NOMO-1 treated with DMSO at 0.1 percent for 48 hours (cell line): ENCODE results near the gene MTFR1L.

ENCODE experiments used
- DNase-seq: peaks from one replicate; lab custom pipeline; 2025; ENCODE audit not compliant: unreplicated experiment; lab: John Stamatoyannopoulos, UW

Gene MTFR1L

DNA sequence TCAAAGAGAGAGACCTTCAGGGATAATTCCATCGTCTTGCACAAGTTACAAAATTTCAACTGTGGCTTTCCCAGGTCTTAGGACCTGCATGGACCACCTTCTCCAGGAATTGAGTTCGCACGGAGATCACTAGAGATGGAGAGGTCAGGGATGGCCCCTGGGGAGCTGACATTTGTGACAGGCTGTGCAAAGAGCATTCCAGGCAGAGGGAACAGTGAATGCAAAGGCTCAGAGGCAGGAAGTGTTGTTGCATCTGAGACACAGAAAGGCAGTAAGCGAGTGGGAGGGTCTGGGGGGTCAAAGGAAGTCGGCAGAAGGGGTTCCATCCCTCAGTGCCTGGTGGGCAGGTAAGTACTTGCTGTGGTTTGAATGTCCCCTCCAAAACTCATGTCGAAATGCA lies 29.3 kb upstream of the MTFR1L start:
- no peak for DNase-seq

DNA sequence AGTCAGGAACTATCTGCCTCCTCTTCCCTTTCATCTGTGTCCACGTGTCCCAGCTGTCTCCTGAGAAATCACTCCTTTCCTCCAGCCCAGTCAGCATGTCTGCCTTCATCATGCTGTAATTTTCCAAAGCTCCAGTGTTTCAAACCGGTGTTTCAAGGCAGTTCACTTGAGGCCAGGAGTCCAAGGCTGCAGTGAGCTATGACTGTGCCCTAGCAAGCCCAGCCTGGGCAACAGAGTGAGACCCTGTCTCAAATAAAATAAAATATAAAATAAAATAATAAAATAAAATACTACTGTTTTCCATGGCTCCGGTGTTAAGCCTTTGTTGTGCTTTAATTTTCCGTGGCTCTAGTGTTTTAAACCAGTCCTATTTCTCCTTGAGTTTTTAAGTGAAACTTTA lies 27.6 kb upstream of the MTFR1L start:
- no peak for DNase-seq

DNA sequence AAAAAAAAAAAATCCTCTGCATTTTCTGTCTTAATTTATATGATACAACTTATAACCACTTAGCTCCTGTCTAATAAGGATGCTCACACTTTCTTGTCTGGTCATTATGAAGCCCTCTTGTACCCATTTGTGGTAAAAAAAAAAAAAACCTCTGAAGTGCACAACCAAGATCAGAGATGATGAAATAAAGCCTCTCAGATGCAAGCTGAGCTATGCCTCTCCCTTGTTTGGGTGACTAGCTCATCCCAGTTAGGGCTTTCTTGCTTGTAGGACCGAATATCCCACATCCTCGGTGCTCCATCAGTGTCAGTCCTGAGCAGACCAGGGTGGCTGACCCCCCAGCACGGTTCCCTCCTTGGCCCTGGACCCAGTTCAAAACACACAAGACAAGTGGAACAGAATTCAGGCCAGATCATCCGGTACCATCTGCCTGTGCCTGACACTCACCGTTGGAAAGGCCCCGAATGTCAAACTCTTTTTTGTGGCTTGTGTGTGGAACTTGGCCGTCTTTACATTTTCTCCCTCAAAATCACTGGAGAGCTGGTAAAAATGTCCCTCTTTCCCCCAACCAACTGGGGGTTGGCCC lies 26.1 kb upstream of the MTFR1L start:
- no peak for DNase-seq

DNA sequence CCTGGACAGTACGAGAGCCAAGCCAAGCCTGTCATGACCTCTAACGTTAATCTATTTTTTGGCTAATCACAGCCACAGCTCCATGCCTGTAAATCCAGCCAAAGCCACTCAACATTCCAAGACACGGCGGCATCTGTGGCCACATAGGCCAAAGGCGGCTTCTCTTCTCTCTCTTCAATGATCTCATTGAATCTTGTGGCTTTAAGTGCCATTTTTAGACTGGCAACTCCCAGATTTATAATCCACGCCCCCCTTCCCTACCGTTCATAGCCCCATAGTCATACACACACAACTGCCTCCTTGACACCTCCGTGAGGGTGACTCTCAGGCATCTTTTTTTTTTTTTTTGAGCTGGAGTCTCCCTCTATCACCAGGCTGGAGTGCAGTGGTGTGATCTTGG lies 25.4 kb upstream of the MTFR1L start:
- no peak for DNase-seq

DNA sequence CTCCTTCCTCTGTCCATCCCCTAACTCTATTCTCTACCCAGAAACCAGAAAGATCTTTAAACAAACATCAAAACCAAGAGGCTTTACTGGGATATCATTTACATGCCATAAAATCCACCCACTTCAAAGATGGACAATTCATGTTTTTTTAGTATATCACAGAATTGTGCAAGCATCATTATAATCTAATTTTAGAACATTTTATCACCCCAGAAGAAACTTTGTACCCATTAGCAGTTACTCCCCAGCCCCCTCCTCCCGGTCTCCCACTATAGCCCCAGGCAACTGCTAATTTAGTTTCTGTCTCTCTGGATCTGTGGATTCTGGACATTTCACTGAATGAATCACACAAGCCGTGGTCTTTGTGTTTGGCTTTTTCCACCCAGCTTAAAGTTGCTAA lies 24.5 kb upstream of the MTFR1L start:
- no peak for DNase-seq

DNA sequence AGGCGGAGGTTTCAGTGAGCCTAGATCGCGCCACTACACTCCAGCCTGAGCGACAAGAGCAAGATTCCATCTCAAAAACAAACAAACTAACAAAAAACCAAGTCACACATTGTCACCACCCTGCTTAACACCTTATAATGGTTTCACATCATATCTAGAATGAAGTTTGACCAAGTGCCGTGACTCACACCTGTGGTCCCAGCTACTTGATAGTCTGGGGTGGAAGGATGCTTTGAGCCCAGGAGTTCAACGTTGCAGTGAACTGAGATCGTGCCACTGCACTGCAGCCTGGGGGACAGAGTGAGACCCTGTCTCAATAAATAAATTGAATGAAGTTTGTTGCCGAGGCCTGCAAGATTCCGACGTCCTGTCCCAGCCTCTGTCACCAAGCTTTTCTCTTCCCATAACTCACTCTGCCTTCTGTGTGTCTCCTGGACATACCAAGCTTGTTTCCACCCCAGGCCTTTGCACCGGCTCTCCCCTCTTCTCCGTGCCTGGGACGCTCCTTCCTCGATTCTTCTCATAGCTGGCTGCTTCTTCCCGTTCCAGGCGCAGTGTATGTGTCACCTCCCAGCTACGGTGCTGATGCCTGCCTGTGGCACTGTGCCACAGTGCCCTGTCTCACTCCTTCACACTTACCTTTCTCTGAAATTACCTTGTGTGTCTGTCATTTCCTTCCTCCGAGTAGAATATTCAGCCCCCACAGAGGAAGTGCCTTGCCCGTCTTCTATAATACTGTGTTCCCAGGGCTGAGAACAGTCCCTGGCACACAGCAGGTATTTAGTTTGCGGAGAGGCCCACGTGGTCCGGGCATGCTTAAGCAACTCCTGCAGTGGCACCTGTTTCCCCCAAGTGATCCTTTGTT lies 23.6 kb upstream of the MTFR1L start:
- DNase-seq, result no peak

DNA sequence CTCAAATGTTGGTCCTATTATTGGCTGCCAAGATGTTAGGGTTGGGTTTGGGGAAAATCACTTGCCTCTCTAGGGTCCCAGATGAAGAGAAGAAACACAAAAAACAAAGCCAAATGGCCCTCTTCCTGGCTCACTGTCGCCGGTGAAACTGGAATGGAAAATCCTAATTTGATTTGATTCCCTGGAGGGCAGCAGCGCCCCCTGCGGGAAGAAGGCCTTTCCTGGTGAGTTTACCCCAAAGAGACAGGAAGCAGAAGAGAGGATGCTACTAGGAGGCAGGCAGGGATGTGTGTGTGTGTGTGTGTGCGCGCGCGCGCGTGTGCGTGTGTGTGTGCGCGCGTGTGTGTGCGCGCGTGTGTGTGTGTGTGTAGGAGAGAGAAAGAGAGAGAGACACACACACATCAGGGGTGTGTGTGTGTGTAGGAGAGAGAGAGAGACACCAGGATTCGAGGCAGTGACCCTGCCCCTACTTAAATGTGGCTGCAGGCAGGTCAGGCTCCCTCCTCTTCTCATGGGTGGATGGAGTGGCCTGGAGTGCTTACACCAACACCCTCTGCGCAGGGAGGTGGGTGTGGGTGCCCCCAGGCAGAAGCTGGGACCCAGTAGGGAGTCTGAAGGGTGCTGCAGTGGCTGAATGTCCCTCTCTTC lies 22.8 kb upstream of the MTFR1L start:
- DNase-seq, result peak; percentile 74

DNA sequence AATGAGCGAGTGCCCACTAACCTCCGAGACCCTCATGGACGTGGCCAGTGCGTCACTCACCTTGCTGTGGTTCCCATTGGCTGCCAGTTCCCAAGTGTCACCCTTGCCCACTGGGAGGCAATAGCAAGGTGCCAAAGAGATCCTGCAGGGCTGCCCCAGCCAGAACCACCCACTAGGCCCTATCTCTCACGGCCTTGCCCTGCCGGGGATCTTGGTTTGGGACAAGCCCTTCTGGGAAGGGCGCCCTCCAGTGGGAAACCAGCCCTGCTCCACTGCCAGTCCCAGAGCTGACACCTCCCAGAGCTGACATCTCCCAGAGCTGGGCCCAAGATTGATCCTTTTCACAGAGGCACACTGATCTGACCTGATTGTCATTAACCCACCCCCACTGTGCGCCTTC lies 21.8 kb upstream of the MTFR1L start:
- DNase-seq, result no peak

DNA sequence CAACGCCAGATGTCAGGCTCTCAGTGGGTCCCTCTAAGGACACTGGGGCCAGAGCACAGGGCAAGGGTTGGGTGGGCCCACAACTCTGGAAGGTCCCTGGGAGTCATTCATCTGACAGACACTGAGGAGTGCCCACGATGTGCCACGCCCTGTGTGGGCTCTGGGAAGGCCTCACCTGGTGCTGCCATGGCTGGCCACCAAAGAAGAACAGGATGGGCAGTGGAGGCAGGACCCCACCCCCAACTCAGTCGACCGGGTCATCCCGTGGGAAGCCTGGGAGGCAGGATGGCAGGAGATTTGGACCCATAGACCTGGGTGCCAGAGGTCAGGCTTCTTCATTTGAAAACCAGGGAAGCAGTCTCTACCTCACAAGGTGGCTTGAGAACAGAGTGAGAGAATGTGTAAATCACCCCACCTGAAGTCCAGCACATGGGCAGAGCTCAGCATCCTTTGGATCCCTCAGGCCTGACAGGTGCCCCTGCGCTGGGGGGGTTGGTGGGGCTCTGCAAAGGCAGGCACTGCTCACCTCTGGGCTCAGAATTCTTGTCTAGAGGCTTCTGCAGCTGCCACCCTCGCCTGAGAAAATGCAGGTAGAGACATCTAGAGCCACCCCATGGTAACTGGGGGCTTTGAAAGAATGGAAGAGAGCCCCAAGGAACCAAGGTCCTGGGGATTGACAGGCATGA lies 20.9 kb upstream of the MTFR1L start:
- no peak for DNase-seq

DNA sequence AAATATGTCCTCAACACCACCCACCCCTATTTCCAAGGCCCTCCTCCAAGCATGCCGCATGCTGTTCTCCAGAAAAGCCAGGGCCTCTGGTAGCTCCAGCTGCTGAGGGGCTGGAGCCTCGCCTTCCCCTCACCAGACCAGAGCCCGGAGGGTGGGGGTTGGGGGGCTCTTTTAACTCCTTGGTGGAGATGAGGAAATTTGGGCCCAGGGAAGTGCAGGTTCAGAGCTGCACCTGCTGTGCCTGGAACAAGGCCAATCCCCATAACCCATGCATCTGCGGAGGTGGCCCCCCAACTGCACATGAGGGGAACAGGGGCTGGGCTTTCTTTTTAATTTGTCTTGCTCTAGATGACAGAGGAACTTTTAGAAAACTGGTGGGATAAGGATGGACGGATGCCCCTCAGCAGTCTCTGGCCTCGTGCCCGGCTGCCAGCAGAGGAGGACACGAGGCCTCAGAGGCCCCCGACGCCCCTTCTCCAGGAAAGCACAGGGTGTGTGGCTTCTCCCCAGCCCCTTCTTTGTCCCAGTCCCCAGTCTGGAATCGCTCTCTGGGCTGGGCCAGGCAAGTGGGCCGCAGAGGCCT lies 20.3 kb upstream of the MTFR1L start:
- no peak for DNase-seq

DNA sequence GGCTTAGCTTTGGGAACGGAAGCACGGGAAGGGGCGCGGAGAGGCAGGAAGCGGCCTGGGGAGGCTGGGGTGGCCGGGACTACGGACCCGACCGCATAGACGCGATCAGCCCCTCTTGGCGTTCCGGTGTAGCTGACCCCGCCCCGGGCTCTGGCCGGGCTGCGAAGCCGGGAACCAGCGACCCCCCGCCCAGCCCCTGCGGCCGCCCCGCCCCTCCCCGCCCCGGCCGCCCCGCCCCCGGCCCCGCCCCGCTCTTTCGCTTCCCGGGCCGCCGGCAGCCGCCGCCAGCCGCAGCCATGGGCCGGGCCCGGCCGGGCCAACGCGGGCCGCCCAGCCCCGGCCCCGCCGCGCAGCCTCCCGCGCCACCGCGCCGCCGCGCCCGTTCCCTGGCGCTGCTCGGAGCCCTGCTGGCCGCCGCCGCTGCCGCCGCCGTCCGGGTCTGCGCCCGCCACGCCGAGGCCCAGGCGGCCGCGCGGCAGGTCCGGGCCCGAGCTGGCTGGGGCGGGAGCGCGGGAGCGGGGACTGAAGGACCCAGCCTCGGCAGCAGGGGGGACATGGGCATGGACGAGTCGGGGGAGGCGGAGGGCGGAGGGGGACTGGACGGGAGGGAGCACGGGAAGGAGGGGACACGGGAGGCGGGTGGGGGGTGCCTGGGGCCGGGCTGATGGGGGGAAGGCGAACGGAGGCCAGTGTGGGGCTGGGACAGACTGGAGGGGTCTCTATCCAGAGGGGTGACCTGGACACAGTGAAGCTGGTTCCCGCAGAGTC lies 19.6 kb upstream of the MTFR1L start, which contains the start of gene SELENON:
Gene SELENON, plus strand, starts transcription at position 259 of the 768 bp plus-strand sequence. Its CDS starts 38 bp downstream, at position 297.
- no peak for DNase-seq

DNA sequence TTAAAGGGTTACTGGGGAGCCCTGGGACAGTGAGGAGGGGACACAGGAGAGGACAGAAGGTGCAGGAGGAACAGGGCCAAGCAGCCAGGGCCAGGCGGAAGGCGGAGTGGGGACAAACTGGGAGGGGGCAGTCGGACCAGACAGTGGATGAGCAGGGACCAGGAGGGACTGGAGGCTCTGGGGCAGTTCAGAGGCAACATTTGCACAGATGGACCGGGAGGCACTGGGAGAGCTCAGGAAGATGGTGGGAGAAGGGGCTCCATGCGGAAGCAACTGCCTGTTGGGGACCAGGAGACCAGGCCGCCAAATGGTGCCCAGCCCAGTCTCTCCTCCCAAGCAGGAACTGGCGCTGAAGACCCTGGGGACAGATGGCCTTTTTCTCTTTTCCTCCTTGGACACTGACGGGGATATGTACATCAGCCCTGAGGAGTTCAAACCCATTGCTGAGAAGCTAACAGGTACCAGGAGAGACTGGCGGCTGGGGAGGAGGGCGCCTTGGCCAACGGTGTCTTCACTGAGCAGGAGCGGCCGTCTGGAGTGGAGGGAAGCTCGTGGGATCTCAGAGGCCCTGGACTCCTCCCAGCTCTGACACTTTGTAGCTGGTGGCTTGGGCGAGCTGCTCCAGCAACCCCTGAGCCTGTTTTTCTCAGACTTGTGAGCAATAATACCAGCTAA lies 18.9 kb upstream of the MTFR1L start:
- no peak for DNase-seq

DNA sequence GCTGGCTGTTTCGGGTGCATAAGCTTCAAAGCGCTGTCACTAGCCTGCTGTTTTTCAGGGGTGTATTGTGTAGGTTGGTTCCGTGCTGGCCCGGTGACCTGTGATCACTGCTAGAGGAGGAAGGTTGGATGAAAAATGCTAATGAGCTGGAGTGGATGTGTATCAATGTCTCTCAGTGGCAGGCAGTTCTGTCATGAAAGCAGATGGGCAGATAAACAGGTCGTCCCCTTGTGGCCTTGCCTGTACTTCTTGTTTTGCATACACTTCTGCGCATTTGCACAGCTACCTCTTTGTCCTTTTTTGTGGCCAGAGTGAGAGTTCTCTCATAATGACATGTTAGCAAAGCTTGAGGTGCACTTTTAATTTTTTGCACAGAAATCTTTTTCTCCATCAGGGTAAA lies 16.8 kb upstream of the MTFR1L start:
- no peak for DNase-seq

DNA sequence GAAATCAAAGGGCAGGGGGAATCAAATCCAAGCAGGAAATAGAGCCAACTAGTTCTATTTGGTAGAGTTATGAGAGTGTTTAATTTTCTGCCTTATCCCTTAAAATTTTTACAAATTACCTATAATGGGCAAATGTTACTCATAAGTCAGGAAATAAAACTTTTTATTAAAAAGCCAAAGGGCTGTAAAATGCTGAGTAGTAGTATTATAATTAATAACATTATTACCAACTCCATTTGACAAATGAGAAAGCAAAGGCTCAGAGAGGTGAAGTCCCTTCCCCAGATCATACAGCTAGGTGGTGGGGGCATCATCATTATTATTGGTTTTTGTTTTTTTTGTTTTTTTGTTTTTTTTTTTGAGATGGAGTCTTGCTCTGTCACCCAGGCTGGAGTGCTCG lies 16.4 kb upstream of the MTFR1L start:
- DNase-seq, result no peak

DNA sequence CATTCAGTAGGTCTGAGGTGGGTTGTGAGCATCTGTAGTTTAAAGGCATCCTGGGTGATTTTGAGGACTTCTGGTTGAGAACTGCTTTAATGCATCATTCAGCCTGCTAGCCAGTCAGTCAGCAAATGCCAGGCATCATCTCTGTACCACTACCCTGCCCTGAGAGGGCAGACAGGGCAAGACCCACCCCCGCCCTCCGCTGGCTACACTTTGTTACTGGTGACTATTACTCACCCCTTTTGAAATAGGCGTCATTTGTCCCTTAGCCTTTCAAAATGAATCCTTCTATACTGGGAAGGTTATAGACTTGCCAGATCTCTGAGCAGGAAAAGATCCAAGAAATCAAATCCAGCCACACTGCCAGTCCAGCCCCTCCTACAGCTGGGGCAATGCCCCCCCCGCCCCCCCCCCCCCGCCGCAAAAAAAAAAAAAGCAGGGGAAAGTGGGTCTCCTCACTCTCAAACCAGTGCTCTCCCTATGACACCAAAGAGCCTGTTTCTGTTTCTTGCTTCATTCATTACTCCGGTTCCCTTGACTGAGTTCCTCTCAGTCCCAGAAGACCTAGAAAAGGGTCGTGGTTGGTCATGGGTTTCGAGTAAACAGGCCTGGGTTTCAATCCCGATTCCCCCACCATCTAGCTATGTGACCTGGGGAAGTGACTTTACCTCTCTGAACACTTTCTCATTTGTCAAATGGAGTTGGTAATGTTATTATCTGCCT lies 15.3 kb upstream of the MTFR1L start:
- no peak for DNase-seq

DNA sequence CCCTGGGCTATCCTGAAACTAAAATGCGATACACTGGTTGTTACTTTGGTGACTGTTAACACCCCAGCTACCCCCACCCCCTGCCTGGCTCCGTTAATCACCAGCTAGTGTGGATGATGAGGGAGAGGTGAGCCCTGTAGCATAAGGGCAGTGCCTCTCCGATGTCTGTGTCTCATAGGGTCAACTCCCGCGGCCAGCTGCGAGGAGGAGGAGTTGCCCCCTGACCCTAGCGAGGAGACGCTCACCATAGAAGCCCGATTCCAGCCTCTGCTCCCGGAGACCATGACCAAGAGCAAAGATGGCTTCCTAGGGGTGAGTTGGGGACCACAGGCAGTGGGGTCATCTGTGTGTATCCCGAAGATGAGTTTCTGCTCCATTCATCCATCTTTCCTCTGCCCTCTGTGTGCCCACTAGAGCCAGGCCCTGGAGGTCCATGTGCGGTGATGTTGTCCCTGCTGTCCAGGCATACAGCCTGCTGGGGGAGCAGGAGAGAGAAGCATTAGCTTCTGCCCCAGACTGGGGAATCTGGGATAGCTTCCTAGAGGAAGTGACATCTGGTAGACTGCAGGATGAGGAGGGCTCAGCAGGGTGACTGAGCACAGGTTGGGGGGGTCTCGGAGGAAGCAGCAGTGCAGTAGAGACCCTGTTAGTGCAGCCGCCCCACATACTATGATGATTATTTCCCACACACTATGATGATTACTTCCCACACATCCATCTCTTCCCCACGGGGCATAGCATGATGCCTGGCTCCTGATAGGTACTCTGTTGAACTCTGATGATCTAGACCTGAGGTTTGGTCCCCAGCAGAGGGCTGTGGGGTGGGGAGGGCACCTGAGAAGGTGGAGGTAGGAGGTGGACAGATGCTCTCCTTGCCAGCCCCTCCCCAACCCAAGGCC lies 14.5 kb upstream of the MTFR1L start:
- no peak for DNase-seq

DNA sequence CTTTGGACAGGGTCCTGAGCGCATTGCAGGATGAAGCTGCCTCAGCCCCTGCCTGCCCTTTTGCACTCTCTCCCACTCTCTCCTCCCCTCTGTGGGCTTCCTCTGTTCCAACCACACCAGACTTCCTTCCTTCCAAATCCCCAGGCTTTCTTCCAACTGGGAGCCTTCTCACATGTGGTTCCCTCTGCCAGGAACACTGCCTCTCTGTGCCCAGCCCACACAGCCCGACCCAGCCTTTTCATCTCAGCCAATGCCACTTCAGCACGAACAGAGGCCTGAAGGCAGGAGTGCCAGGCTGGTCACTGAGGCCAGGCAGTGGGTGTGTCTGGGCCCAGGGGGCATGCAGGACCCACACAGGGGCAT lies 13.9 kb upstream of the MTFR1L start:
- no peak for DNase-seq

DNA sequence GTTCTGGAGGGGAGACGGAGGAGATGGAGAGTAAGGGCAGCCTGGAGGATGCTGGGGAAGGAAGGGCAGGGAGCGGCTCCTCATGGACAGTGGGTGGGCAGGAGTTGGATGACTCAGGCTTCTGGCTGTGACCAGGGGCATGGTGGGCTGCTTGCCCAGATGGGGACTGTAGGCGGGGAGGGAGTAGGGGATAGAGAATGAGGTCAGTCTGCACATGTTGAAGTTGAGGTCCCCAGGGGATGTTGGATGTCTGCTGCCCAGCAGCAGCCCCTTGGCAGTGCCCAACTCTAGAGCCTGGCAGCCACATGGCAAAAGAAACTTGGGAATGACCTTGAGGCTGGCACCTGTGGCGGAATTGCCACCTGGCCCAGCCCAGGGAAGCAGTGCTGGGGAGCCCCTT lies 13.3 kb upstream of the MTFR1L start:
- no peak for DNase-seq
